Ovary (tissue), 9 donors: ENCODE data around the gene CCDC12. TPM values are rescaled to one million over a fixed set of nuclear protein-coding genes. Genes with fewer than 3 reads are reported as not detected.

ENCODE experiments used
- DNase-seq, 5 donors: peaks; one replicate each; pipeline ENCODE4 v3.0.0-alpha.2; 2019 to 2020
- H3K27ac ChIP-seq, 2 donors: fragments of 200-600 bp; one replicate each; pipeline versions ENCODE4 v1.5.1 to v1.8.0; 2019 to 2022
- H3K27me3 ChIP-seq: fragments of 200-600 bp; one replicate; pipeline ENCODE4 v1.8.0; 2022
- H3K36me3 ChIP-seq: fragments of 200-600 bp; sonication (generic); one replicate; pipeline ENCODE4 v1.5.1; 2019
- H3K4me1 ChIP-seq: one replicate; pipeline ENCODE4 v1.8.1; 2013; ENCODE audit warnings: mild to moderate bottlenecking, moderate library complexity; ENCODE audit not compliant: insufficient read depth
- H3K4me3 ChIP-seq: fragments of 200-600 bp; sonication (generic); one replicate; pipeline ENCODE4 v1.5.1; 2017
- H3K9me3 ChIP-seq, 2 donors: fragments of 200-600 bp in 1 of 2; sonication (generic) in 1 of 2; one replicate each; pipeline versions ENCODE4 v1.5.1 to v1.8.1; 2013 to 2019; ENCODE audit warnings: mild to moderate bottlenecking in 1 of 2, moderate library complexity in 1 of 2
- EP300 ChIP-seq: sonication (generic); formaldehyde crosslinking; IDR thresholded peaks from one replicate; pipeline ENCODE4 v1.6.1; 2017; ENCODE audit warnings: antibody characterized with exemption
- POLR2A ChIP-seq: fragments of 450-650 bp; IDR thresholded peaks from one replicate; pipeline ENCODE4 v1.6.1; 2017; ENCODE audit warnings: antibody characterized with exemption, mild to moderate bottlenecking, moderate library complexity
- WGBS, 3 donors: extraction: QIAGEN DNeasy Blood & Tissue Kit in 1 of 3; methylation state at CpG; one replicate each; pipeline versions ENCODE4 v1.1.5 to v1.1.7; 2013 to 2017; 5-methylcytosine and 5-hydroxymethylcytosine counted together
- intact Hi-C, 4 donors: fragments of 100-400 bp; cut with DNase I; formaldehyde crosslinking; loops; one replicate each; pipeline versions ENCODE4 v1.11.0 to v1.15.1; 2022 to 2023
- polyA plus RNA-seq, 2 donors: library from polyadenylated mRNA; stranded (reverse); fragments of 200-250 nt in 1 of 2; fragments of 350-450 nt in 1 of 2; fragmentation: Illumina TruSeq in 1 of 2; extraction: RNeasy Lipid Tissue Mini Kit (QIAGEN cat#74804) in 1 of 2; gene quantifications; one replicate each; pipeline ENCODE4 v1.2.3, GENCODE V29; 2013 to 2014
- total RNA-seq, 7 donors: library from RNA; depleted of rRNA in 2 of 7; stranded (reverse); fragments of >200 nt in 2 of 7; fragmentation: NEBNext Ultra II Directional in 3 of 7; extraction: Animal tissue kit (Norgen Biotek cat#: 25700) in 3 of 7; gene quantifications; one replicate each; pipeline versions ENCODE4 v1.1.0 to v1.2.4, GENCODE V29; 2016 to 2023
- TF ChIP-seq, protein P1 (sequence below), 3 donors: fragments of 450-650 bp in 2 of 3; fragments of 200-600 bp in 1 of 3; IDR thresholded peaks; one replicate each; pipeline versions ENCODE4 v1.5.1 to v1.8.0; 2016 to 2022; ENCODE audit warnings: antibody characterized with exemption in 3 of 3, mild to moderate bottlenecking in 1 of 3
- donor health status: DM: no; HTN: no; CAD: no; lungs with moderate emphysema.
- donor health status: DM: no; HTN: no; CAD: no.
- donor health status: Bipolar disorder and iron deficiency.
- donor health status: DM: yes; HTN: yes; CAD: no.
- donor health status: DM: no; HTN: no; CAD: no.
- donor health status: DM: yes; HTN: yes; CAD: no.

The CCDC12 gene
- total and polyA plus RNA-seq, 9 donors: 32.2 to 66.7 (median 42.3) TPM

GRCh38 chr3:47009225-47010110, 32.9 kb upstream of the CCDC12 start:
- H3K27me3 ChIP-seq: no peaks in the 10 kb centered on the region
- TF ChIP-seq EP300 (no peak), POLR2A (peak; percentile 91)
- TF ChIP-seq, protein P1, sequence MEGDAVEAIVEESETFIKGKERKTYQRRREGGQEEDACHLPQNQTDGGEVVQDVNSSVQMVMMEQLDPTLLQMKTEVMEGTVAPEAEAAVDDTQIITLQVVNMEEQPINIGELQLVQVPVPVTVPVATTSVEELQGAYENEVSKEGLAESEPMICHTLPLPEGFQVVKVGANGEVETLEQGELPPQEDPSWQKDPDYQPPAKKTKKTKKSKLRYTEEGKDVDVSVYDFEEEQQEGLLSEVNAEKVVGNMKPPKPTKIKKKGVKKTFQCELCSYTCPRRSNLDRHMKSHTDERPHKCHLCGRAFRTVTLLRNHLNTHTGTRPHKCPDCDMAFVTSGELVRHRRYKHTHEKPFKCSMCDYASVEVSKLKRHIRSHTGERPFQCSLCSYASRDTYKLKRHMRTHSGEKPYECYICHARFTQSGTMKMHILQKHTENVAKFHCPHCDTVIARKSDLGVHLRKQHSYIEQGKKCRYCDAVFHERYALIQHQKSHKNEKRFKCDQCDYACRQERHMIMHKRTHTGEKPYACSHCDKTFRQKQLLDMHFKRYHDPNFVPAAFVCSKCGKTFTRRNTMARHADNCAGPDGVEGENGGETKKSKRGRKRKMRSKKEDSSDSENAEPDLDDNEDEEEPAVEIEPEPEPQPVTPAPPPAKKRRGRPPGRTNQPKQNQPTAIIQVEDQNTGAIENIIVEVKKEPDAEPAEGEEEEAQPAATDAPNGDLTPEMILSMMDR (IDR thresholded peaks at IDR 0.05): peak in 1 of 3 donors; percentile 7
- peak; percentile 93 to 95 (median 94) for DNase-seq
- H3K36me3 ChIP-seq: no peaks in the 10 kb centered on the region
- WGBS, 3 donors: 1 to 3% (median 2%) methylated on average over 54 to 85 of the region's 85 CpGs
- intact Hi-C loops: loop anchor here in 2 of 4 donors (10.0 kb wide), 2 partner anchors 155 to 305 kb away; partner anchors contain the start of genes SETD2 (in 2 of the 2) and TMIE (in 1 of the 2)
- H3K27ac ChIP-seq: peak overlapping the region; percentile 35 to 82
- peak overlapping the region; percentile 76 for H3K4me3 ChIP-seq
- peaks cover 4% of the 10 kb centered on the region for H3K4me1 ChIP-seq
- no peaks in the 10 kb centered on the region for H3K9me3 ChIP-seq

- intact Hi-C loops: loop anchor here in 1 of 4 donors (10.0 kb wide), 1 partner anchor 304 kb away; the partner anchor contains the start of gene TMIE
- Histone ChIP-seq H3K27ac (peak overlapping the region in 1 of 2 donors; percentile 82), H3K4me1 (peaks cover 4% of the 10 kb centered on the region), H3K4me3 (peak overlapping the region; percentile 76), H3K27me3 (no peaks in the 10 kb centered on the region), H3K36me3 (no peaks in the 10 kb centered on the region), H3K9me3 (no peaks in the 10 kb centered on the region)
- TF ChIP-seq EP300 (no peak), POLR2A (no peak)
- TF ChIP-seq, protein P1 (IDR thresholded peaks at IDR 0.05): no peak
- DNase-seq: no peak
- WGBS, 3 donors: 13 to 47% (median 16%) methylated on average over 10 to 23 of the region's 23 CpGs
Measured at GRCh38 chr3:47008851-47009224, 32.3 kb upstream of the CCDC12 start.

DNA sequence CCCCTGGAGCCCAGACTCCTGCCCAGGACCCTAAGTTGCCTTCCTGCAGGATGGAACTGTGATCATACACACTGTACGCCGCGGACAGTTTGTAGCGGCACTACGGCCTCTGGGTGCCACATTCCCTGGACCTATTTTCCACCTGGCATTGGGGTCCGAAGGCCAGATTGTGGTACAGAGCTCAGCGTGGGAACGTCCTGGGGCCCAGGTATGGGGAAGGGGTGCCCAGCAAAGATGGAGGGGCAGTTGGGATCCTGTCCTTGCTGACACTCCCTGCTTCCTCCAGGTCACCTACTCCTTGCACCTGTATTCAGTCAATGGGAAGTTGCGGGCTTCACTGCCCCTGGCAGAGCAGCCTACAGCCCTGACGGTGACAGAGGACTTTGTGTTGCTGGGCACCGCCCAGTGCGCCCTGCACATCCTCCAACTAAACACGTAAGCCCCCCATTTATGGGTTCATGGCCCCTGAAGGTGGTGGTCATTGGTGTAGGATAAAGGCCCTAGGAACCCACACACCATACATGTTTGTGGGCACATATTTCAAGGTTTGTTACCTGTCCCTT, 31.8 kb upstream of the CCDC12 start:
- Histone ChIP-seq H3K4me3 (no peak overlapping the region), H3K27ac (no peak overlapping the region), H3K36me3 (no peaks in the 10 kb centered on the region), H3K4me1 (peaks cover 4% of the 10 kb centered on the region), H3K27me3 (no peaks in the 10 kb centered on the region), H3K9me3 (no peaks in the 10 kb centered on the region)
- TF ChIP-seq POLR2A: no peak
- TF ChIP-seq, protein P1 (IDR thresholded peaks at IDR 0.05): no peak
- intact Hi-C loops: loop anchor here in 1 of 4 donors (10.0 kb wide), 1 partner anchor 304 kb away; the partner anchor contains the start of gene TMIE
- peak in 3 of 5 donors; percentile 21 to 41 (median 36) for DNase-seq
- WGBS, 3 donors: 93 to 96% (median 95%) methylated on average over 12 to 13 of the region's 13 CpGs

DNA sequence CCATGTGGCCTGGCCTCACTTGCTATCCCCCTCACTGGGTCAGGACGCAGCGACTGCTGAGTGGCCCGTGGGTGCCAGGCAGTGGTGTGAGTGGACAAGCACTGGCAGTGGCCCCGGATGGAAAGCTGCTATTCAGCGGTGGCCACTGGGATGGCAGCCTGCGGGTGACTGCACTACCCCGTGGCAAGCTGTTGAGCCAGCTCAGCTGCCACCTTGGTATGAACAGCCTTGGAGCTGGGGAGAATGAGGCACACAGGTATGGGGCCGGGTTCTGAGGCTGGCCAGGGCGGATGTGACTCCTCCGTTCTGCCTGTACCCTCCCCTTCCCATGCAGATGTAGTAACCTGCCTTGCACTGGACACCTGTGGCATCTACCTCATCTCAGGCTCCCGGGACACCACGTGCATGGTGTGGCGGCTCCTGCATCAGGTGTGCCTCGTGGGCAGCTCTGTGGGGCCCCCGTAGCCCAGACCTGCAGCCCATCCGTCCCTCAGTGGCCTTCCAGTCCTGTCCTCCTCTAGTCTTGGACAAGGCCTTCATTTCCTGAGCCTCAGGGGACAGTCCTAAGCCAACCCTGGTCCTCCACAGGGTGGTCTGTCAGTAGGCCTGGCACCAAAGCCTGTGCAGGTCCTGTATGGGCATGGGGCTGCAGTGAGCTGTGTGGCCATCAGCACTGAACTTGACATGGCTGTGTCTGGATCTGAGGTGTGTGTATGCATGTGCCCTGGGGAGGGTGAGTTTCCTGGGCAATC, 31.1 kb upstream of the CCDC12 start:
- no peaks in the 10 kb centered on the region for H3K36me3 ChIP-seq
- H3K4me3 ChIP-seq: no peak overlapping the region
- intact Hi-C loops: loop anchor here in 1 of 4 donors (10.0 kb wide), 1 partner anchor 303 kb away; the partner anchor contains the start of gene TMIE
- 83 to 90% (median 85%) methylated on average over 14 to 16 of the region's 16 CpGs for WGBS, 3 donors
- no peaks in the 10 kb centered on the region for H3K9me3 ChIP-seq
- H3K27me3 ChIP-seq: no peaks in the 10 kb centered on the region
- peak in 4 of 5 donors; percentile 11 to 31 (median 23) for DNase-seq
- H3K27ac ChIP-seq: no peak overlapping the region
- peaks cover 4% of the 10 kb centered on the region for H3K4me1 ChIP-seq
- TF ChIP-seq EP300 (no peak), POLR2A (no peak)
- TF ChIP-seq, protein P1 (IDR thresholded peaks at IDR 0.05): no peak
